IMR-90 (cell line): ENCODE data around the gene PDIA3. TPM values are rescaled to one million over a fixed set of nuclear protein-coding genes. Genes with fewer than 3 reads are reported as not detected.

Experiments used
- ATAC-seq: fragments of 200-7000 bp; cut with Tn5 transposase; 2 replicates; pipeline ENCODE4 v1.9.1; 2020; ENCODE audit warnings: low read depth, mild to moderate bottlenecking, moderate library complexity
- BruUV-seq: library from RNA; stranded (reverse); fragments of 400-500 nt; replicated peaks from 2 replicates; lab custom pipeline; 2021; lab: Mats Ljungman, UMichigan
- CTCF ChIA-PET: fragments of 300-600 bp; formaldehyde crosslinking; extraction: SDS; loops from one replicate; lab custom pipeline; 2021; ENCODE audit warnings: antibody characterized with exemption; lab: Yijun Ruan, JAX
- POLR2A ChIA-PET: fragments of 300-600 bp; sonication (Branson Sonifier 250); formaldehyde crosslinking; loops from one replicate; lab custom pipeline; 2022; ENCODE audit warnings: antibody characterized with exemption; ENCODE audit not compliant: unreplicated experiment; lab: Charles Lee
- DNase-seq: peaks from one replicate; pipeline ENCODE4 v3.0.0; 2013
- H2AFZ ChIP-seq: replicated peaks from 2 replicates; pipeline ENCODE3; 2013; ENCODE audit warnings: low read length, mild to moderate bottlenecking; ENCODE audit not compliant: poor library complexity
- H2AK5ac ChIP-seq: 2 replicates; pipeline ENCODE4 v1.6.1; 2013; ENCODE audit warnings: low read depth, low read length, inconsistent platforms
- H2AK9ac ChIP-seq: replicated peaks from 2 replicates; pipeline ENCODE3; 2013; ENCODE audit warnings: mild to moderate bottlenecking, low read depth, low read length, moderate library complexity; ENCODE audit not compliant: poor library complexity
- H2BK120ac ChIP-seq: 2 replicates; pipeline ENCODE4 v1.6.1; 2013; ENCODE audit warnings: low read depth, low read length, inconsistent platforms
- H2BK15ac ChIP-seq: 3 replicates; pipeline ENCODE4 v1.6.1; 2013; ENCODE audit warnings: low read depth, low read length, inconsistent platforms
- H2BK20ac ChIP-seq: 2 replicates; pipeline ENCODE4 v1.6.1; 2013; ENCODE audit warnings: low read depth, mild to moderate bottlenecking, inconsistent platforms, low read length, moderate library complexity
- H2BK5ac ChIP-seq: 2 replicates; pipeline ENCODE4 v1.6.1; 2013; ENCODE audit warnings: mild to moderate bottlenecking, low read depth, low read length, inconsistent platforms; ENCODE audit not compliant: poor library complexity, severe bottlenecking
- H3K14ac ChIP-seq: replicated peaks from 2 replicates; pipeline ENCODE4 v1.6.1; 2013; ENCODE audit warnings: low read depth, low read length, inconsistent platforms
- H3K18ac ChIP-seq: 2 replicates; pipeline ENCODE4 v1.6.1; 2013; ENCODE audit warnings: low read depth, low read length, control low read depth
- H3K23ac ChIP-seq: 2 replicates; pipeline ENCODE4 v1.6.1; 2013; ENCODE audit warnings: low read depth, low read length, inconsistent platforms
- H3K27ac ChIP-seq: 2 replicates; pipeline ENCODE4 v1.5.1; 2013; ENCODE audit warnings: mild to moderate bottlenecking, control low read depth, low read length; ENCODE audit not compliant: insufficient read depth
- H3K27me3 ChIP-seq: 2 replicates; pipeline ENCODE4 v1.6.1; 2013; ENCODE audit warnings: low read length; ENCODE audit not compliant: control insufficient read depth, insufficient read depth
- H3K36me3 ChIP-seq: 2 replicates; pipeline ENCODE4 v1.6.1; 2013; ENCODE audit warnings: low read length, mixed read lengths; ENCODE audit not compliant: control insufficient read depth, insufficient read depth
- H3K4ac ChIP-seq: 2 replicates; pipeline ENCODE4 v1.6.1; 2013; ENCODE audit warnings: low read depth, low read length, inconsistent platforms
- H3K4me1 ChIP-seq: 2 replicates; pipeline ENCODE4 v1.6.1; 2013; ENCODE audit warnings: low read length, mixed read lengths; ENCODE audit not compliant: control insufficient read depth, insufficient read depth
- H3K4me2 ChIP-seq: 2 replicates; pipeline ENCODE4 v1.6.1; 2013; ENCODE audit warnings: low read depth, mild to moderate bottlenecking, control low read depth, low read length, moderate library complexity
- H3K4me3 ChIP-seq: 2 replicates; pipeline ENCODE4 v1.5.1; 2013; ENCODE audit warnings: low read depth, mild to moderate bottlenecking, control low read depth, low read length, moderate library complexity; ENCODE audit not compliant: insufficient read depth
- H3K56ac ChIP-seq: 2 replicates; pipeline ENCODE4 v1.6.1; 2013; ENCODE audit warnings: low read length, inconsistent platforms; ENCODE audit not compliant: insufficient read depth; ENCODE audit errors: extremely low read depth
- H3K79me1 ChIP-seq, 2 experiments: 2 replicates each; pipeline ENCODE4 v1.6.1; 2013; ENCODE audit warnings: low read length in 2 of 2, inconsistent platforms in 1 of 2, low read depth in 1 of 2
- H3K9ac ChIP-seq: 2 replicates; pipeline ENCODE4 v1.6.1; 2013; ENCODE audit warnings: low read depth, low read length, control low read depth
- H3K9me1 ChIP-seq: 2 replicates; pipeline ENCODE4 v1.6.1; 2013; ENCODE audit warnings: low read length, inconsistent platforms; ENCODE audit not compliant: insufficient read depth
- H3K9me3 ChIP-seq: 2 replicates; pipeline ENCODE4 v1.6.1; 2013; ENCODE audit warnings: low read length; ENCODE audit not compliant: control insufficient read depth, insufficient read depth
- H4K20me1 ChIP-seq: 2 replicates; pipeline ENCODE4 v1.6.1; 2013; ENCODE audit warnings: low read length, inconsistent platforms; ENCODE audit not compliant: insufficient read depth
- H4K5ac ChIP-seq: 2 replicates; pipeline ENCODE4 v1.6.1; 2013; ENCODE audit warnings: mild to moderate bottlenecking, low read depth, low read length, control low read depth
- H4K8ac ChIP-seq, 2 experiments: 2 replicates each; pipeline ENCODE4 v1.6.1; 2013; ENCODE audit warnings: low read depth in 2 of 2, low read length in 2 of 2, control low read depth in 1 of 2, inconsistent platforms in 1 of 2
- H4K91ac ChIP-seq: 2 replicates; pipeline ENCODE4 v1.6.1; 2013; ENCODE audit warnings: low read depth, low read length, inconsistent platforms; ENCODE audit not compliant: insufficient read depth
- BHLHE40 ChIP-seq: fragments of 150-350 bp; IDR thresholded peaks from 2 replicates; pipeline ENCODE4 v1.6.1; 2016; ENCODE audit warnings: mild to moderate bottlenecking, low read depth, low read length
- CEBPB ChIP-seq: IDR thresholded peaks from 2 replicates; pipeline ENCODE4 v1.6.1; 2012; ENCODE audit warnings: low read depth, low read length, improper control_type of control experiment
- CHD1 ChIP-seq: IDR thresholded peaks from 2 replicates; pipeline ENCODE4 v1.6.1; 2012; ENCODE audit warnings: low read depth, low read length, improper control_type of control experiment
- FOS ChIP-seq: fragments of 150-350 bp; IDR thresholded peaks from 2 replicates; pipeline ENCODE4 v1.6.1; 2016; ENCODE audit warnings: low read depth, low read length
- MAFK ChIP-seq: IDR thresholded peaks from 2 replicates; pipeline ENCODE4 v1.6.1; 2012; ENCODE audit warnings: low read depth, low read length, improper control_type of control experiment
- MAZ ChIP-seq: IDR thresholded peaks from 2 replicates; pipeline ENCODE4 v1.6.1; 2012; ENCODE audit warnings: low read depth, mild to moderate bottlenecking, low read length, improper control_type of control experiment, moderate library complexity, borderline replicate concordance
- MXI1 ChIP-seq: IDR thresholded peaks from 2 replicates; pipeline ENCODE4 v1.6.1; 2012; ENCODE audit warnings: low read depth, mild to moderate bottlenecking, low read length, moderate library complexity, borderline replicate concordance
- NFE2L2 ChIP-seq: fragments of 150-350 bp; IDR thresholded peaks from 2 replicates; pipeline ENCODE4 v1.6.1; 2016; ENCODE audit warnings: low read depth, mild to moderate bottlenecking, low read length
- POLR2A ChIP-seq: IDR thresholded peaks from 2 replicates; pipeline ENCODE4 v1.6.1; 2012; ENCODE audit warnings: mild to moderate bottlenecking, low read depth, low read length
- RAD21 ChIP-seq: IDR thresholded peaks from 2 replicates; pipeline ENCODE4 v1.6.1; 2012; ENCODE audit warnings: low read length, improper control_type of control experiment
- RCOR1 ChIP-seq: IDR thresholded peaks from 2 replicates; pipeline ENCODE4 v1.6.1; 2012; ENCODE audit warnings: mild to moderate bottlenecking, low read length, improper control_type of control experiment; ENCODE audit not compliant: insufficient replicate concordance
- RFX5 ChIP-seq: IDR thresholded peaks from 2 replicates; pipeline ENCODE4 v1.8.0; 2012; ENCODE audit warnings: low read depth, mild to moderate bottlenecking, low read length, moderate library complexity
- SMC3 ChIP-seq: fragments of 150-350 bp; IDR thresholded peaks from 2 replicates; pipeline ENCODE4 v1.6.1; 2016; ENCODE audit warnings: low read depth, mild to moderate bottlenecking, antibody characterized with exemption, low read length, moderate library complexity
- WGBS, 2 experiments: methylation state at CpG; one replicate each; pipeline versions ENCODE4 v1.1.5 to v1.1.7; 2013; ENCODE audit warnings: missing lambda C conversion rate in 2 of 2; ENCODE audit not compliant: insufficient read length in 1 of 2; ENCODE audit errors: extremely low coverage in 2 of 2; 5-methylcytosine and 5-hydroxymethylcytosine counted together
- dilution Hi-C: fragments of 300-500 bp; cut with HindIII; formaldehyde crosslinking; loops from one replicate; pipeline ENCODE4 v1.14.3; 2018; ENCODE audit warnings: low sequenced_read_pairs; ENCODE audit not compliant: unreplicated experiment
- in situ Hi-C: fragments of 300-500 bp; cut with MboI; formaldehyde crosslinking; loops from 3 replicates; pipeline ENCODE4 v1.14.3; 2019; ENCODE audit warnings: low sequenced_read_pairs, inconsistent platforms, mixed read lengths
- intact Hi-C: fragments of 100-400 bp; cut with micrococcal nuclease; formaldehyde crosslinking; loops from 2 replicates; pipeline ENCODE4 v1.10.0; 2022
- polyA plus RNA-seq, 3 experiments: library from polyadenylated mRNA; depleted of rRNA; stranded (reverse); fragments of >200 nt; gene quantifications; 2 replicates each; pipeline ENCODE4 v1.2.3, GENCODE V29; 2012; ENCODE audit warnings: low replicate concordance in 1 of 3
- total RNA-seq: library from RNA; depleted of rRNA; stranded (reverse); fragments of >200 nt; gene quantifications from 2 replicates; pipeline ENCODE4 v1.2.3, GENCODE V29; 2012
- TF ChIP-seq, protein P1 (sequence below): fragments of 150-350 bp; IDR thresholded peaks from 2 replicates; pipeline ENCODE4 v1.6.1; 2017; ENCODE audit warnings: mild to moderate bottlenecking, antibody characterized with exemption, low read length, low read depth
- TF ChIP-seq, protein P2 (sequence below): fragments of 150-350 bp; IDR thresholded peaks from 2 replicates; pipeline ENCODE4 v1.6.1; 2016; ENCODE audit warnings: low read depth, mild to moderate bottlenecking, low read length, moderate library complexity, borderline replicate concordance
- TF ChIP-seq, protein P3 (sequence below): conservative IDR thresholded peaks from 2 replicates; pipeline ENCODE4 v1.5.1; 2012; ENCODE audit warnings: mild to moderate bottlenecking, low read depth, low read length, improper control_type of control experiment

PDIA3 gene
- total and polyA plus RNA-seq, 2 of the 4 experiments (the other 2 are of a cell fraction), result 103 to 396 TPM

DNA sequence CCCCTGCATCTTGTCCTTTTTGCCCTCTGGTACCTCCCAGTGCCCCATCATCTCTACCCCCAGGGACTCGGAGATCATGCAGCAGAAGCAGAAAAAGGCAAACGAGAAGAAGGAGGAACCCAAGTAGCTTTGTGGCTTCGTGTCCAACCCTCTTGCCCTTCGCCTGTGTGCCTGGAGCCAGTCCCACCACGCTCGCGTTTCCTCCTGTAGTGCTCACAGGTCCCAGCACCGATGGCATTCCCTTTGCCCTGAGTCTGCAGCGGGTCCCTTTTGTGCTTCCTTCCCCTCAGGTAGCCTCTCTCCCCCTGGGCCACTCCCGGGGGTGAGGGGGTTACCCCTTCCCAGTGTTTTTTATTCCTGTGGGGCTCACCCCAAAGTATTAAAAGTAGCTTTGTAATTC is 47.4 kb downstream of the PDIA3 start:
- Histone ChIP-seq H2AK9ac (peak overlapping the region; percentile 100), H4K20me1 (peaks cover 47% of the 10 kb centered on the region), H3K56ac (no peak overlapping the region; the same call in 1 of the 2 replicates), H3K79me1 (peaks cover 31 to 59% of the 10 kb centered on the region in 2 experiments), H2BK20ac (no peak overlapping the region), H3K23ac (peak overlapping the region; percentile 97), H2BK120ac (no peak overlapping the region), H4K8ac (peak overlapping the region; percentile 86 to 98; a peak in 2 of 4 replicates), H3K18ac (no peak overlapping the region), H2BK15ac (no peak overlapping the region; the same call in 2 of the 3 replicates), H4K91ac (peak overlapping the region; percentile 98), H2AK5ac (peak overlapping the region; percentile 97), H3K4me2 (peak overlapping the region; percentile 82), H2AFZ (no peak overlapping the region), H3K27me3 (no peaks in the 10 kb centered on the region), H3K9me1 (peaks cover 33% of the 10 kb centered on the region), H4K5ac (no peak overlapping the region; the same call in 1 of the 2 replicates), H3K27ac (peak overlapping the region; percentile 95), H3K4me1 (peaks cover 21% of the 10 kb centered on the region), H3K36me3 (peaks cover 40% of the 10 kb centered on the region), H3K9ac (peak overlapping the region; percentile 97), H2BK5ac (peak overlapping the region; percentile 82), H3K9me3 (no peaks in the 10 kb centered on the region), H3K14ac (peak overlapping the region; percentile 99; the same call in 1 of the 2 replicates), H3K4me3 (peak overlapping the region; percentile 71), H3K4ac (peak overlapping the region; percentile 99)
- ChIA-PET CTCF (no interaction called here), POLR2A (interaction anchor here (0.5 kb wide), 2 partner anchors 17 to 49 kb away, joined by 7 to 10 read pairs; partner anchors contain the start of gene ELL3)
- no peak for ATAC-seq
- TF ChIP-seq BHLHE40 (no peak), CEBPB (no peak), FOS (no peak), MAZ (no peak), NFE2L2 (no peak), RCOR1 (no peak), SMC3 (no peak), RFX5 (no peak), MXI1 (no peak), RAD21 (no peak), MAFK (no peak), CHD1 (no peak), POLR2A (no peak; the same call in 1 of the 2 replicates)
- TF ChIP-seq, protein P1, sequence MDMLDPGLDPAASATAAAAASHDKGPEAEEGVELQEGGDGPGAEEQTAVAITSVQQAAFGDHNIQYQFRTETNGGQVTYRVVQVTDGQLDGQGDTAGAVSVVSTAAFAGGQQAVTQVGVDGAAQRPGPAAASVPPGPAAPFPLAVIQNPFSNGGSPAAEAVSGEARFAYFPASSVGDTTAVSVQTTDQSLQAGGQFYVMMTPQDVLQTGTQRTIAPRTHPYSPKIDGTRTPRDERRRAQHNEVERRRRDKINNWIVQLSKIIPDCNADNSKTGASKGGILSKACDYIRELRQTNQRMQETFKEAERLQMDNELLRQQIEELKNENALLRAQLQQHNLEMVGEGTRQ, result no peak
- TF ChIP-seq, protein P2, sequence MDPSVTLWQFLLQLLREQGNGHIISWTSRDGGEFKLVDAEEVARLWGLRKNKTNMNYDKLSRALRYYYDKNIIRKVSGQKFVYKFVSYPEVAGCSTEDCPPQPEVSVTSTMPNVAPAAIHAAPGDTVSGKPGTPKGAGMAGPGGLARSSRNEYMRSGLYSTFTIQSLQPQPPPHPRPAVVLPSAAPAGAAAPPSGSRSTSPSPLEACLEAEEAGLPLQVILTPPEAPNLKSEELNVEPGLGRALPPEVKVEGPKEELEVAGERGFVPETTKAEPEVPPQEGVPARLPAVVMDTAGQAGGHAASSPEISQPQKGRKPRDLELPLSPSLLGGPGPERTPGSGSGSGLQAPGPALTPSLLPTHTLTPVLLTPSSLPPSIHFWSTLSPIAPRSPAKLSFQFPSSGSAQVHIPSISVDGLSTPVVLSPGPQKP, result no peak
- TF ChIP-seq, protein P3, sequence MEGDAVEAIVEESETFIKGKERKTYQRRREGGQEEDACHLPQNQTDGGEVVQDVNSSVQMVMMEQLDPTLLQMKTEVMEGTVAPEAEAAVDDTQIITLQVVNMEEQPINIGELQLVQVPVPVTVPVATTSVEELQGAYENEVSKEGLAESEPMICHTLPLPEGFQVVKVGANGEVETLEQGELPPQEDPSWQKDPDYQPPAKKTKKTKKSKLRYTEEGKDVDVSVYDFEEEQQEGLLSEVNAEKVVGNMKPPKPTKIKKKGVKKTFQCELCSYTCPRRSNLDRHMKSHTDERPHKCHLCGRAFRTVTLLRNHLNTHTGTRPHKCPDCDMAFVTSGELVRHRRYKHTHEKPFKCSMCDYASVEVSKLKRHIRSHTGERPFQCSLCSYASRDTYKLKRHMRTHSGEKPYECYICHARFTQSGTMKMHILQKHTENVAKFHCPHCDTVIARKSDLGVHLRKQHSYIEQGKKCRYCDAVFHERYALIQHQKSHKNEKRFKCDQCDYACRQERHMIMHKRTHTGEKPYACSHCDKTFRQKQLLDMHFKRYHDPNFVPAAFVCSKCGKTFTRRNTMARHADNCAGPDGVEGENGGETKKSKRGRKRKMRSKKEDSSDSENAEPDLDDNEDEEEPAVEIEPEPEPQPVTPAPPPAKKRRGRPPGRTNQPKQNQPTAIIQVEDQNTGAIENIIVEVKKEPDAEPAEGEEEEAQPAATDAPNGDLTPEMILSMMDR, result no peak
- DNase-seq, result no peak
- dilution Hi-C loops, result no loop called here
- 90% methylated on average over 5 of the region's 10 CpGs; no CpG with 5 or more reads in 1 of the 2 experiments for WGBS, 2 experiments
- in situ Hi-C loops, result no loop called here
- no TSS peak for BruUV-seq
- intact Hi-C loops, result no loop called here
